Omental fat pad (tissue), 4 donors: ENCODE measurements around the gene BIRC6. TPM values are rescaled to one million over a fixed set of nuclear protein-coding genes. Genes with fewer than 3 reads are reported as not detected.

Source experiments
- ATAC-seq: fragments of 150-250 bp; one replicate; pipeline ENCODE4 v1.9.1; 2016; ENCODE audit warnings: mild to moderate bottlenecking, moderate library complexity; ENCODE audit not compliant: low FRiP score
- DNase-seq: peaks from one replicate; pipeline ENCODE4 v3.0.0-alpha.2; 2019; ENCODE audit warnings: low spot score
- CTCF ChIP-seq, 3 donors: fragments of 450-650 bp; IDR thresholded peaks; one replicate each; pipeline ENCODE4 v1.5.1; 2016 to 2017; ENCODE audit warnings: antibody characterized with exemption in 3 of 3, mild to moderate bottlenecking in 3 of 3, moderate library complexity in 2 of 3
- total RNA-seq, 4 donors: library from RNA; depleted of rRNA; stranded (reverse); fragments of >200 nt; gene quantifications; one replicate each; pipeline ENCODE4 v1.1.0, GENCODE V29; 2016

BIRC6 gene
- total RNA-seq, 4 donors from 2014 or later, result 118 to 226 (median 151) TPM

GRCh38 chr2:32611366-32611765, 254.5 kb downstream of the BIRC6 start:
- no peak for DNase-seq
- TF ChIP-seq CTCF (IDR thresholded peaks at IDR 0.05), result no peak
- ATAC-seq, result no peak

GRCh38 chr2:32611771-32612170, 254.9 kb downstream of the BIRC6 start:
- TF ChIP-seq CTCF (IDR thresholded peaks at IDR 0.05), result no peak
- ATAC-seq (no peak), DNase-seq (no peak)

- ATAC-seq (no peak), DNase-seq (no peak)
- no peak for TF ChIP-seq CTCF (IDR thresholded peaks at IDR 0.05)
Observed at GRCh38 chr2:32614084-32614483, 257.3 kb downstream of the BIRC6 start.

DNA sequence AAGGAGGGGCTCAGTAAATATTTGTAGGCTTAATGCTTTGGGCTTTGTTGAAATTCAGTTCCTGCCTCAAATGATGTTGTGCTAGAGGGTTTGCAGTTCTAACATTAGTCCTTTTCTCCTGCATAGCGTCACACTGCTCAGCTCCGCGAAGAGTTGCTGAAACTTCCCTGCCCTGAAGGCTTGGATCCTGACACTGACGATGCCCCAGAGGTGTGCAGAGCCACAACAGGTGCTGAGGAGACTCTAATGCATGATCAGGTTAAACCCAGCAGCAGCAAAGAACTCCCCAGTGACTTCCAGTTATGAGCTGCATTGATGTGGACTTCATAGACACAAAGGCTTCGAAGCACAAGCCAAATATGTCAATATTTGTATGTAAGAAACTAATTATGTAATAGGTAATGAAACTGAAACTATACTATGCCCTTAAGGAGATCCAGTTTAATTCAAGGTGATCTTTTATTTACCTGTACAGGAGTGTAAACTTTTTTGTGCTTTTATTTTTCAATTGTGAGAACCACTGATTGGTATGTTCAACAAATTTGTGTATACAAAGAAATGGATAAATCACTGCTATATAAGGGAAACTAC, 260.9 kb downstream of the BIRC6 start:
- ATAC-seq, result no peak
- TF ChIP-seq CTCF (IDR thresholded peaks at IDR 0.05), result no peak

GRCh38 chr2:32622570-32623310, 265.9 kb downstream of the BIRC6 start:
- ATAC-seq (no peak), DNase-seq (no peak)
- TF ChIP-seq CTCF (IDR thresholded peaks at IDR 0.05), result no peak

More for the DNA sequence above, 260.9 kb downstream of the BIRC6 start:
- no peak for DNase-seq

GRCh38 chr2:32623311-32623706, 266.5 kb downstream of the BIRC6 start:
- DNase-seq (no peak), ATAC-seq (no peak)

More at GRCh38 chr2:32623311-32623706, 266.5 kb downstream of the BIRC6 start:
- no peak for TF ChIP-seq CTCF (IDR thresholded peaks at IDR 0.05)
